Endothelial cell of umbilical vein (primary cell): ENCODE data around the gene CHST11. TPM values are rescaled to one million over a fixed set of nuclear protein-coding genes. Genes with fewer than 3 reads are reported as not detected.

Experiments
- BruUV-seq: library from RNA; stranded (reverse); fragments of 400-500 nt; replicated peaks from 2 replicates; lab custom pipeline; 2021; lab: Mats Ljungman, UMichigan
- CTCF ChIA-PET: fragments of 300-600, 350-600 bp; sonication (Branson Sonifier 250); formaldehyde crosslinking; loops from one replicate; lab custom pipeline; 2021; ENCODE audit warnings: antibody characterized with exemption, inconsistent platforms; lab: Charles Lee
- POLR2A ChIA-PET: fragments of 300-600, 350-600 bp; sonication (Branson Sonifier 250); formaldehyde crosslinking; loops from one replicate; lab custom pipeline; 2021; ENCODE audit warnings: antibody characterized with exemption, inconsistent platforms; lab: Charles Lee
- DNase-seq: peaks from one replicate; pipeline ENCODE4 v3.0.0-alpha.2; 2011; ENCODE audit warnings: low read depth, low spot score
- FAIRE-seq: peaks from 2 replicates; lab custom pipeline; 2011; peaks lifted over from hg19 to GRCh38; lab: Jason Lieb, UNC
- H2AFZ ChIP-seq: 2 replicates; pipeline ENCODE4 v1.6.0; 2012; ENCODE audit warnings: low read depth, low read length, control low read depth, inconsistent platforms
- H3K27ac ChIP-seq: 2 replicates; pipeline ENCODE4 v1.5.1; 2011; ENCODE audit warnings: low read depth, mild to moderate bottlenecking, control low read depth, low read length, moderate library complexity; ENCODE audit not compliant: insufficient read depth
- H3K27me3 ChIP-seq, 2 experiments: 2 replicates each; pipeline versions ENCODE4 v1.6.0 to v1.6.1; 2011; ENCODE audit warnings: low read length in 2 of 2, mixed read lengths in 1 of 2; ENCODE audit not compliant: control insufficient read depth in 2 of 2, insufficient read depth in 2 of 2
- H3K36me3 ChIP-seq, 2 experiments: 2 replicates in 1 of 2; 3 replicates in 1 of 2; pipeline ENCODE4 v1.5.1; 2011; ENCODE audit warnings: low read length in 2 of 2, mild to moderate bottlenecking in 1 of 2, moderate library complexity in 1 of 2; ENCODE audit not compliant: control insufficient read depth in 2 of 2, insufficient read depth in 2 of 2; ENCODE audit errors: extremely low read depth in 1 of 2
- H3K4me1 ChIP-seq: 3 replicates; pipeline ENCODE4 v1.5.1; 2011; ENCODE audit warnings: mild to moderate bottlenecking, low read length; ENCODE audit not compliant: control insufficient read depth, insufficient read depth; ENCODE audit errors: extremely low read depth
- H3K4me2 ChIP-seq: 2 replicates; pipeline ENCODE4 v1.6.1; 2011; ENCODE audit warnings: low read length, control low read depth, mixed read lengths; ENCODE audit not compliant: insufficient read depth
- H3K4me3 ChIP-seq, 3 experiments: fragments of 200-600 bp in 1 of 3; sonication (generic), shearing (Covaris generic) in 1 of 3; replicated peaks in 1 of 3; 2 replicates each; pipeline ENCODE4 v1.5.1; 2011 to 2016; ENCODE audit warnings: control low read depth in 3 of 3, low read length in 3 of 3, mild to moderate bottlenecking in 2 of 3, inconsistent platforms in 1 of 3, low read depth in 1 of 3, moderate library complexity in 1 of 3; ENCODE audit not compliant: insufficient read depth in 1 of 3
- H3K79me2 ChIP-seq: 2 replicates; pipeline ENCODE4 v1.6.0; 2012; ENCODE audit warnings: low read length, inconsistent platforms; ENCODE audit not compliant: control insufficient read depth, insufficient read depth
- H3K9ac ChIP-seq: replicated peaks from 2 replicates; pipeline ENCODE3; 2011; ENCODE audit warnings: low read length, control low read depth; ENCODE audit not compliant: insufficient read depth; ENCODE audit errors: extremely low read depth
- H3K9me1 ChIP-seq: replicated peaks from 3 replicates; pipeline ENCODE4 v1.6.0; 2011; ENCODE audit warnings: mild to moderate bottlenecking, low read length; ENCODE audit not compliant: control insufficient read depth, insufficient read depth; ENCODE audit errors: extremely low read depth
- H3K9me3 ChIP-seq: replicated peaks from 2 replicates; pipeline ENCODE4 v1.5.1; 2012; ENCODE audit warnings: low read length, inconsistent platforms; ENCODE audit not compliant: control insufficient read depth, insufficient read depth
- H4K20me1 ChIP-seq: replicated peaks from 2 replicates; pipeline ENCODE3; 2011; ENCODE audit warnings: mild to moderate bottlenecking, low read length; ENCODE audit not compliant: control insufficient read depth, insufficient read depth; ENCODE audit errors: extremely low read depth
- EZH2 ChIP-seq: IDR thresholded peaks from 2 replicates; pipeline ENCODE4 v1.6.1; 2012; ENCODE audit warnings: borderline replicate concordance, low read depth, mild to moderate bottlenecking, moderate library complexity, low read length, inconsistent platforms; ENCODE audit not compliant: severe bottlenecking
- FOS ChIP-seq: IDR thresholded peaks from 2 replicates; pipeline ENCODE4 v1.6.1; 2011; ENCODE audit warnings: mild to moderate bottlenecking, low read length, moderate library complexity, borderline replicate concordance; ENCODE audit not compliant: insufficient read depth
- GATA2 ChIP-seq: IDR thresholded peaks from 2 replicates; pipeline ENCODE4 v1.7.0; 2011; ENCODE audit warnings: low read depth, mild to moderate bottlenecking, moderate library complexity, mixed read lengths, low read length; ENCODE audit not compliant: insufficient read length, insufficient read depth
- JUN ChIP-seq: IDR thresholded peaks from 2 replicates; pipeline ENCODE4 v1.6.1; 2011; ENCODE audit warnings: borderline replicate concordance, low read depth; ENCODE audit not compliant: insufficient read length, insufficient read depth
- MAX ChIP-seq: IDR thresholded peaks from 2 replicates; pipeline ENCODE4 v1.6.1; 2011; ENCODE audit not compliant: insufficient read depth, insufficient read length
- MYC ChIP-seq: IDR thresholded peaks from one replicate; pipeline ENCODE4 v1.6.1; 2011; ENCODE audit warnings: mild to moderate bottlenecking, low read depth, low read length
- POLR2A ChIP-seq: IDR thresholded peaks from 2 replicates; pipeline ENCODE4 v1.6.1; 2012; ENCODE audit warnings: low read depth, mild to moderate bottlenecking, control low read depth, low read length
- POLR2AphosphoS5 ChIP-seq: IDR thresholded peaks from 2 replicates; pipeline ENCODE4 v1.6.1; 2012; ENCODE audit warnings: low read depth, mild to moderate bottlenecking, control low read depth, low read length, moderate library complexity; ENCODE audit not compliant: insufficient read depth
- dilution Hi-C: fragments of 300-500 bp; cut with MboI; formaldehyde crosslinking; loops from one replicate; pipeline ENCODE4 v1.15.0; 2019; ENCODE audit warnings: low sequenced_read_pairs; ENCODE audit not compliant: extremely low pct_ligation_motif_present
- intact Hi-C: fragments of 100-400 bp; cut with micrococcal nuclease; formaldehyde crosslinking; loops from one replicate; pipeline ENCODE4 v1.10.0; 2022
- polyA plus RNA-seq, 4 experiments: library from polyadenylated mRNA; depleted of rRNA in 3 of 4; stranded (reverse) in 3 of 4; unstranded in 1 of 4; fragments of >200 nt; gene quantifications; 2 replicates each; pipeline versions ENCODE4 v1.2.1 to v1.2.3, GENCODE V29; 2011 to 2012; ENCODE audit warnings: missing spikeins in 1 of 4
- total RNA-seq: library from RNA; stranded (reverse); gene quantifications from 2 replicates; pipeline ENCODE4 v1.2.3, GENCODE V29; 2021
- TF ChIP-seq, protein P1 (sequence below), 2 donors: IDR thresholded peaks; 1 replicate in 1 of 2; 2 replicates in 1 of 2; pipeline ENCODE4 v1.5.1; 2011; ENCODE audit warnings: low read length in 2 of 2, mild to moderate bottlenecking in 2 of 2, moderate library complexity in 2 of 2, control low read depth in 1 of 2, inconsistent platforms in 1 of 2, low read depth in 1 of 2; ENCODE audit not compliant: insufficient read depth in 1 of 2; ENCODE audit errors: extremely low read depth in 1 of 2

Gene CHST11
- total and polyA plus RNA-seq, 2 donors (not counting 3 experiments of a cell fraction or from before 2014, with no cell fraction given): 19.7 to 20.9 TPM

DNA sequence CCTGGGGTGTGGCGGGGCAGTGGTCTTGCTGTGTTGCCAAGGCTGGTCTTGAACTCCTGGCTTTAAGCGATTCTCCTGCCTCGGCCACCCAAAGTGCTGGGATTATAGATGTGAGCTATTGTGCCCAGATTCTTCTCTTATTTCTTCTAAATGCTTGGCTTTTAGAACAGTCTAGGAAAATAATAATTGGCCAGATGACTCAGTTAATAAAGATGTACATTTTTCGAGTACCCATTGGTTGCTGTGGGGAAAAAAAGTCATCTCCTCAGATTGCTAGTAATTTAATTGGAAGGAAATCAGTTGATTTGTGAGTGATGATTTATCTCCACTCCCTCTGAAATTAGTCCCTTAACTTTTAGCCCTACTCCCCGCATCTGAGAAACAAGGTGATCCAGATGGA lies 45.5 kb downstream of the CHST11 start:
- no TSS peak for BruUV-seq
- FAIRE-seq: no peak

More for the DNA sequence above, 45.5 kb downstream of the CHST11 start:
- intact Hi-C loops: no loop called here
- Histone ChIP-seq H3K79me2 (peaks cover 3% of the 10 kb centered on the region), H3K36me3 (no peaks in the 10 kb centered on the region), H3K27me3 (no peaks in the 10 kb centered on the region), H4K20me1 (no peaks in the 10 kb centered on the region), H3K4me3 (no peak overlapping the region), H3K9me3 (no peaks in the 10 kb centered on the region), H3K4me1 (peaks cover 7% of the 10 kb centered on the region), H3K27ac (no peak overlapping the region), H3K9ac (no peak overlapping the region), H2AFZ (no peak overlapping the region), H3K9me1 (no peaks in the 10 kb centered on the region), H3K4me2 (no peak overlapping the region)
- TF ChIP-seq POLR2AphosphoS5 (no peak), MAX (no peak), GATA2 (no peak), JUN (no peak), EZH2 (no peak), FOS (no peak), POLR2A (no peak), MYC (no peak)
- TF ChIP-seq, protein P1, sequence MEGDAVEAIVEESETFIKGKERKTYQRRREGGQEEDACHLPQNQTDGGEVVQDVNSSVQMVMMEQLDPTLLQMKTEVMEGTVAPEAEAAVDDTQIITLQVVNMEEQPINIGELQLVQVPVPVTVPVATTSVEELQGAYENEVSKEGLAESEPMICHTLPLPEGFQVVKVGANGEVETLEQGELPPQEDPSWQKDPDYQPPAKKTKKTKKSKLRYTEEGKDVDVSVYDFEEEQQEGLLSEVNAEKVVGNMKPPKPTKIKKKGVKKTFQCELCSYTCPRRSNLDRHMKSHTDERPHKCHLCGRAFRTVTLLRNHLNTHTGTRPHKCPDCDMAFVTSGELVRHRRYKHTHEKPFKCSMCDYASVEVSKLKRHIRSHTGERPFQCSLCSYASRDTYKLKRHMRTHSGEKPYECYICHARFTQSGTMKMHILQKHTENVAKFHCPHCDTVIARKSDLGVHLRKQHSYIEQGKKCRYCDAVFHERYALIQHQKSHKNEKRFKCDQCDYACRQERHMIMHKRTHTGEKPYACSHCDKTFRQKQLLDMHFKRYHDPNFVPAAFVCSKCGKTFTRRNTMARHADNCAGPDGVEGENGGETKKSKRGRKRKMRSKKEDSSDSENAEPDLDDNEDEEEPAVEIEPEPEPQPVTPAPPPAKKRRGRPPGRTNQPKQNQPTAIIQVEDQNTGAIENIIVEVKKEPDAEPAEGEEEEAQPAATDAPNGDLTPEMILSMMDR (IDR thresholded peaks at IDR 0.05; ENCODE audit: extremely low read depth in 1 of 2, insufficient read depth in 1 of 2, low read depth in 1 of 2, low read length in 2 of 2): no peak
- dilution Hi-C loops: no loop called here
- CTCF ChIA-PET: interaction anchor here (1.1 to 1.6 kb wide), 2 partner anchors 29 to 121 kb away, joined by 3 to 4 read pairs; no protein-coding TSS in a partner anchor
- no peak for DNase-seq
- POLR2A ChIA-PET: no interaction called here
